CD4-positive, alpha-beta T cell (primary cell): ENCODE measurements around the gene TBCD. TPM values are rescaled to one million over a fixed set of nuclear protein-coding genes. Genes with fewer than 3 reads are reported as not detected.
A peak's percentile ranks its signal among the peaks of the same experiment; 100 is the strongest.

Source experiments
- ATAC-seq: fragments of 200-7000 bp; cut with Tn5 transposase; one replicate; pipeline ENCODE4 v1.10.0; 2022; ENCODE audit warnings: mild to moderate bottlenecking; ENCODE audit not compliant: poor library complexity
- CTCF ChIA-PET: fragments of 350-600 bp; sonication (Branson Sonifier 250); formaldehyde crosslinking; loops from one replicate; lab custom pipeline; 2021; ENCODE audit warnings: antibody characterized with exemption, inconsistent platforms; lab: Charles Lee
- POLR2A ChIA-PET: fragments of 350-600 bp; sonication (Branson Sonifier 250); formaldehyde crosslinking; loops from one replicate; lab custom pipeline; 2021; ENCODE audit warnings: antibody characterized with exemption, inconsistent platforms; lab: Charles Lee
- DNase-seq, 14 experiments: peaks; one replicate each; pipeline ENCODE4 v3.0.0-alpha.2; 2013 to 2020; ENCODE audit warnings: mixed read lengths in 2 of 14
- H3K27ac ChIP-seq, 2 donors: one replicate each; pipeline versions ENCODE4 v1.5.1 to v1.7.0; 2013; ENCODE audit warnings: low read length in 2 of 2, low read depth in 1 of 2, mild to moderate bottlenecking in 1 of 2
- H3K27me3 ChIP-seq, 2 experiments: 1 replicate in 1 of 2; 2 replicates in 1 of 2; pipeline versions ENCODE4 v1.6.1 to v1.7.0; 2013; ENCODE audit warnings: low read length in 2 of 2, control low read depth in 1 of 2, mild to moderate bottlenecking in 1 of 2, moderate library complexity in 1 of 2; ENCODE audit not compliant: insufficient read depth in 2 of 2, control insufficient read depth in 1 of 2
- H3K36me3 ChIP-seq: one replicate; pipeline ENCODE4 v1.6.1; 2013; ENCODE audit warnings: low read length, control low read depth; ENCODE audit not compliant: insufficient read depth
- H3K4me1 ChIP-seq: one replicate; pipeline ENCODE4 v1.6.1; 2013; ENCODE audit warnings: low read length, control low read depth; ENCODE audit not compliant: insufficient read depth
- H3K4me3 ChIP-seq: one replicate; pipeline ENCODE4 v1.5.1; 2013; ENCODE audit warnings: mild to moderate bottlenecking, low read length, moderate library complexity
- H3K9me3 ChIP-seq, 2 experiments: 1 replicate in 1 of 2; 2 replicates in 1 of 2; pipeline versions ENCODE4 v1.6.1 to v1.7.0; 2013; ENCODE audit warnings: low read length in 2 of 2, mild to moderate bottlenecking in 2 of 2, control low read depth in 1 of 2, moderate library complexity in 1 of 2; ENCODE audit not compliant: control insufficient read depth in 1 of 2, insufficient read depth in 1 of 2
- H3K27ac Mint-ChIP-seq: one replicate; pipeline ENCODE4 v1.8.0; 2020; ENCODE audit warnings: mixed read lengths
- H3K27me3 Mint-ChIP-seq: one replicate; pipeline ENCODE4 v1.8.0; 2021; ENCODE audit warnings: mixed read lengths
- H3K36me3 Mint-ChIP-seq: one replicate; pipeline ENCODE4 v1.8.0; 2021; ENCODE audit warnings: low read depth, mixed read lengths
- H3K4me1 Mint-ChIP-seq: one replicate; pipeline ENCODE4 v1.8.0; 2021; ENCODE audit warnings: low read depth, mixed read lengths
- H3K4me3 Mint-ChIP-seq: one replicate; pipeline ENCODE4 v1.8.0; 2020; ENCODE audit warnings: mild to moderate bottlenecking, mixed read lengths
- H3K9me3 Mint-ChIP-seq: one replicate; pipeline ENCODE4 v1.8.0; 2020; ENCODE audit warnings: mixed read lengths
- intact Hi-C, 2 experiments: fragments of 100-400 bp; cut with DNase I in 1 of 2; cut with micrococcal nuclease in 1 of 2; formaldehyde crosslinking; loops; one replicate each; pipeline versions ENCODE4 v1.15.1 to v1.9.0; 2023 to 2025; cut with DNase I, micrococcal nuclease
- total RNA-seq, 174 experiments: library from RNA in 2 of 174; stranded (reverse) in 2 of 174; gene quantifications; one replicate each; pipeline ENCODE4 v1.2.3 and lab custom pipeline; 2021 to 2026
- TF ChIP-seq, protein P1 (sequence below): fragments of 200-600 bp; IDR thresholded peaks from one replicate; pipeline ENCODE4 v1.8.0; 2022; ENCODE audit warnings: antibody characterized with exemption, mild to moderate bottlenecking

TBCD gene
- total RNA-seq, 2 experiments from 2014 or later: 74.6 to 80.3 TPM

DNA sequence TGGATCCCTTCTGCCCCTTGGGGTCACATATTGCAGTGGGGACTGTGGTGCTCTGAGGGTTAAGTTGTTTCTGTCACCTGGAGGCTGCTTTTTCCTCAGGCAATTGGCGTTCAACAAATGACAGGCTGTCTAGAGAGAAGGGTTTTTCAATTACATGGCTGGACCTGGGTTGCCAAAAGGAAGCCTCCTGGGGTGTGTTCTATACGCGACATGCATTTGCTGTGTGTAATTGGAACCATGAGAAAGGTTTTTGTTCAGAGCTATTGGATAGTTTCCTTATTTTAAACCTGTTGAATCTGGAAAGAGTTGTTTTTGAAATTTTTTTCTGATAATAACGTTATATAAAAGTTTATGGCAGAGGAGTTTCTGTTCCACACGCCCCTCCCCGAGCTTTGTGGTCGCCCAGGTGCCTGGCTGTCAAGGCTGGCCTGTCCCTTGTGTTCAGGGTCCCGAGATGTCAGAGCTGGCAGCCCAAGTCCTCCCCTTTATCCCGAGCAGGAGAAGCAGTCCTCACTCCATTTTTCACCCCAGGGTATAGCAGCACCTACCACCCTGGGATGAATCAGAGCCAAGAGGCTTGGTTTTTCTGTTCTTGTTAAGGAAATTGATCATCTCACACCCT is 114.0 kb downstream of the TBCD start:
- POLR2A ChIA-PET: interaction anchor here (0.9 to 1.1 kb wide), 2 partner anchors 19 to 84 kb away, joined by 3 to 4 read pairs; no protein-coding TSS in a partner anchor
- no peak for DNase-seq
- H3K27ac Mint-ChIP-seq: peak overlapping the region; percentile 97
- peaks cover 38% of the 10 kb centered on the region for H3K4me1 Mint-ChIP-seq
- no peak for ATAC-seq
- H3K27me3 Mint-ChIP-seq: no peaks in the 10 kb centered on the region
- H3K9me3 ChIP-seq: no peaks in the 10 kb centered on the region
- H3K4me3 Mint-ChIP-seq: peak overlapping the region; percentile 25
- intact Hi-C loops: loop anchor here in 1 of 2 experiments (2.0 kb wide), 1 partner anchor 15 kb away; no protein-coding TSS in a partner anchor
- no peaks in the 10 kb centered on the region for H3K9me3 Mint-ChIP-seq
- H3K36me3 ChIP-seq: peaks cover 10% of the 10 kb centered on the region
- CTCF ChIA-PET: interaction anchor here (0.8 to 2.6 kb wide), 3 partner anchors 16 to 84 kb away, joined by 3 to 15 read pairs (median 3); no protein-coding TSS in a partner anchor
- no peaks in the 10 kb centered on the region for H3K27me3 ChIP-seq
- TF ChIP-seq, protein P1, sequence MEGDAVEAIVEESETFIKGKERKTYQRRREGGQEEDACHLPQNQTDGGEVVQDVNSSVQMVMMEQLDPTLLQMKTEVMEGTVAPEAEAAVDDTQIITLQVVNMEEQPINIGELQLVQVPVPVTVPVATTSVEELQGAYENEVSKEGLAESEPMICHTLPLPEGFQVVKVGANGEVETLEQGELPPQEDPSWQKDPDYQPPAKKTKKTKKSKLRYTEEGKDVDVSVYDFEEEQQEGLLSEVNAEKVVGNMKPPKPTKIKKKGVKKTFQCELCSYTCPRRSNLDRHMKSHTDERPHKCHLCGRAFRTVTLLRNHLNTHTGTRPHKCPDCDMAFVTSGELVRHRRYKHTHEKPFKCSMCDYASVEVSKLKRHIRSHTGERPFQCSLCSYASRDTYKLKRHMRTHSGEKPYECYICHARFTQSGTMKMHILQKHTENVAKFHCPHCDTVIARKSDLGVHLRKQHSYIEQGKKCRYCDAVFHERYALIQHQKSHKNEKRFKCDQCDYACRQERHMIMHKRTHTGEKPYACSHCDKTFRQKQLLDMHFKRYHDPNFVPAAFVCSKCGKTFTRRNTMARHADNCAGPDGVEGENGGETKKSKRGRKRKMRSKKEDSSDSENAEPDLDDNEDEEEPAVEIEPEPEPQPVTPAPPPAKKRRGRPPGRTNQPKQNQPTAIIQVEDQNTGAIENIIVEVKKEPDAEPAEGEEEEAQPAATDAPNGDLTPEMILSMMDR: no peak
- H3K4me3 ChIP-seq: no peak overlapping the region
- H3K36me3 Mint-ChIP-seq: peaks cover 11% of the 10 kb centered on the region
- H3K4me1 ChIP-seq: peaks cover 69% of the 10 kb centered on the region
- H3K27ac ChIP-seq: peak overlapping the region in 1 of 2 donors; percentile 20

DNA sequence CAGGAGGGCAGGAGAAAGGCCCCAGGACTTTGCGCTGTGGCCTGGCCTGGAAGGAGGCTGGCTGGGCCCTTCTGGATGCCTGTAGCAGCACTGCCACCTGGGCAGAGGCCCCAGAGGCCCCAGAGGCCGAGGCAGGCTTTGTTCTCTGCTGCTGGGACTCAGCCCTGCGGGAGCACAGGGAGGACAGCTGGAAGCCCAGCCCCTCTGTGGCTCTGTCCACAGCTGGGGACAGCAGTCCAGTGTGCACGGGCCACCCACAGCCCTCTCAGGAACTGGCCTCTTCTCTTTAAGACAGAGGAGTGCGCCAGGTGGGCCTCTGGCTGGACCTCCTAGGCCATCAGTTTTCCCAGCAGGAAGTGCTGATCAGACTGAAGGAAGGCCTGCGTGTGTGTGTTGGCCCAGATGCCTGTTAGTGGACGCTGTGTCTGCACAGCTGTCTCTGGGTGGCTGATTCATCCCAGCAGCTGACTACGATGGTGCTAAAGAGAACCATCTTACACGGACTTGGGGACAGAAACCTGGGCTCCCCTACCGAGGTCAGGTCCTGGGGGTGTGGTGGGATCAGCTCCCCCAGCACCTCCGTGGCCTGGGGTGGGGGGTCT is 114.8 kb downstream of the TBCD start:
- peak overlapping the region; percentile 97 for H3K27ac Mint-ChIP-seq
- peaks cover 11% of the 10 kb centered on the region for H3K36me3 Mint-ChIP-seq
- no peak overlapping the region for H3K4me3 Mint-ChIP-seq
- Histone ChIP-seq H3K4me3 (no peak overlapping the region), H3K9me3 (no peaks in the 10 kb centered on the region), H3K36me3 (peaks cover 18% of the 10 kb centered on the region), H3K4me1 (peaks cover 65% of the 10 kb centered on the region), H3K27me3 (no peaks in the 10 kb centered on the region), H3K27ac (peak overlapping the region in 1 of 2 donors; percentile 20)
- intact Hi-C loops: loop anchor here in 1 of 2 experiments (2.0 kb wide), 1 partner anchor 14 kb away; no protein-coding TSS in a partner anchor
- H3K9me3 Mint-ChIP-seq: no peaks in the 10 kb centered on the region
- peaks cover 31% of the 10 kb centered on the region for H3K4me1 Mint-ChIP-seq
- H3K27me3 Mint-ChIP-seq: no peaks in the 10 kb centered on the region
- CTCF ChIA-PET: interaction anchor here (0.8 to 1.6 kb wide), 2 partner anchors 16 to 85 kb away, joined by 3 read pairs; no protein-coding TSS in a partner anchor
- ATAC-seq (no peak), DNase-seq (no peak)
- TF ChIP-seq, protein P1: no peak
- POLR2A ChIA-PET: no interaction called here

DNA sequence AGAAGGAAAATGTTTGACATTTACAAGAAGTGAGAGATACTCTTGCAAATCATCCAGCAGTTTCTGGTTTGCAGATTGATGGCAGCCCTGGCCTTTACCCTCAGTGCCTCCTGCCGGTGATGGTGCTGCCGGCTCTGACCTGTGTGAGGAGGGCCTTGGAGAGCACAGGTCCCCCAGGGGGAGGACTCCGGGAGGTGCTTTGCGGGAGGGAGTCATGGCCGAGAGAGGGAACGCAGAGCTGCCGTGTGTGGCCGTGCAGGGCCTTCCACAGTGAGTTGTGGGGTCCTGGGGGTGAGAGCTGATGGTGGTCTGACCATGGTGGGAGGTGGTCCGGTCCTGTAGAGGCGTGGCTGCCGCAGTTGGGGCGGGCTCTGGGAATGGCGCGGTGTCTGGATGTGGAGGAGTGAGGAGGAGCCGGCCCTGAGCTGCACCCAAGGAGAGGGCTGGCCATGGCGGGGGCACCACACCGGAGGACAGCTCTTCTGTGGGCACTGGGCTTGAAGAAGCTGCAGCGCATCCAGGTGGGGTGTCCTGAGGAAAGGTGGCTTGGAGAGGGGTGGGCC is 116.0 kb downstream of the TBCD start:
- H3K27ac ChIP-seq: no peak overlapping the region
- H3K4me3 Mint-ChIP-seq: no peak overlapping the region
- H3K36me3 ChIP-seq: peaks cover 29% of the 10 kb centered on the region
- H3K4me1 ChIP-seq: peaks cover 60% of the 10 kb centered on the region
- no peak overlapping the region for H3K4me3 ChIP-seq
- TF ChIP-seq, protein P1: no peak
- intact Hi-C loops: loop anchor here in 1 of 2 experiments (2.0 kb wide), 1 partner anchor 13 kb away; no protein-coding TSS in a partner anchor
- POLR2A ChIA-PET: no interaction called here
- no peak for DNase-seq
- CTCF ChIA-PET: no interaction called here
- H3K36me3 Mint-ChIP-seq: peaks cover 11% of the 10 kb centered on the region
- no peaks in the 10 kb centered on the region for H3K27me3 Mint-ChIP-seq
- no peaks in the 10 kb centered on the region for H3K9me3 ChIP-seq
- H3K9me3 Mint-ChIP-seq: no peaks in the 10 kb centered on the region
- H3K27me3 ChIP-seq: no peaks in the 10 kb centered on the region
- H3K27ac Mint-ChIP-seq: no peak overlapping the region
- no peak for ATAC-seq
- peaks cover 24% of the 10 kb centered on the region for H3K4me1 Mint-ChIP-seq
